Measurements from ENCODE around the gene HERC2. TPM values are rescaled to one million over a fixed set of nuclear protein-coding genes. Genes with fewer than 3 reads are reported as not detected.

The HERC2 gene
- total RNA-seq, 2 donors from 2014 or later: 105 to 112 TPM

- Histone ChIP-seq H3K9me3 (ENCODE audit: control insufficient read depth, low read length) (no peaks in the 10 kb centered on the region), H3K27me3 (ENCODE audit: control insufficient read depth, insufficient read depth, low read length, poor library complexity, severe bottlenecking) (no peaks in the 10 kb centered on the region), H3K27ac (ENCODE audit: low read depth, low read length) (no peak overlapping the region), H3K4me1 (ENCODE audit: control insufficient read depth, insufficient read depth, low read length) (no peaks in the 10 kb centered on the region), H3K9ac (ENCODE audit: extremely low read depth, low read length, poor library complexity, severe bottlenecking) (no peak overlapping the region), H3K36me3 (ENCODE audit: control insufficient read depth, insufficient read depth, low read length) (peaks cover 67% of the 10 kb centered on the region), H3K4me3 (ENCODE audit: low read length) (no peak overlapping the region)
- Mint-ChIP-seq H3K4me1 (peaks cover 2% of the 10 kb centered on the region), H3K27me3 (ENCODE audit: insufficient read depth) (no peaks in the 10 kb centered on the region), H3K36me3 (ENCODE audit: low read depth) (peaks cover 67% of the 10 kb centered on the region), H3K27ac (no peak overlapping the region), H3K4me3 (no peak overlapping the region), H3K9me3 (no peaks in the 10 kb centered on the region)
- no peak for TF ChIP-seq CTCF (conservative IDR thresholded peaks at IDR 0.05)
- WGBS, 2 experiments (ENCODE audit: insufficient coverage in 1 of 2, insufficient read length in 1 of 2): 95 to 100% methylated on average over 6 to 7 of the region's 7 CpGs
- DNase-seq: no peak
Measured at GRCh38 chr15:28190391-28191174, 131.4 kb downstream of the HERC2 start.

GRCh38 chr15:28185148-28185895 is 136.7 kb downstream of the HERC2 start:
- Histone ChIP-seq H3K9me3 (ENCODE audit: control insufficient read depth, low read length) (no peaks in the 10 kb centered on the region), H3K27me3 (ENCODE audit: control insufficient read depth, insufficient read depth, low read length, poor library complexity, severe bottlenecking) (no peaks in the 10 kb centered on the region), H3K9ac (ENCODE audit: extremely low read depth, low read length, poor library complexity, severe bottlenecking) (no peak overlapping the region), H3K36me3 (ENCODE audit: control insufficient read depth, insufficient read depth, low read length) (peaks cover 78% of the 10 kb centered on the region), H3K27ac (ENCODE audit: low read depth, low read length) (no peak overlapping the region), H3K4me3 (ENCODE audit: low read length) (no peak overlapping the region), H3K4me1 (ENCODE audit: control insufficient read depth, insufficient read depth, low read length) (no peaks in the 10 kb centered on the region)
- Mint-ChIP-seq H3K27me3 (ENCODE audit: insufficient read depth) (no peaks in the 10 kb centered on the region), H3K36me3 (ENCODE audit: low read depth) (peaks cover 61% of the 10 kb centered on the region), H3K9me3 (no peaks in the 10 kb centered on the region), H3K4me3 (no peak overlapping the region), H3K27ac (no peak overlapping the region), H3K4me1 (peaks cover 4% of the 10 kb centered on the region)
- 94 to 97% methylated on average over 9 of the region's 9 CpGs for WGBS, 2 experiments (ENCODE audit: insufficient coverage in 1 of 2, insufficient read length in 1 of 2)
- DNase-seq: no peak
- no peak for TF ChIP-seq CTCF (conservative IDR thresholded peaks at IDR 0.05)

- Histone ChIP-seq H3K4me3 (ENCODE audit: low read length) (no peak overlapping the region), H3K27ac (ENCODE audit: low read depth, low read length) (no peak overlapping the region), H3K9me3 (ENCODE audit: control insufficient read depth, low read length) (no peaks in the 10 kb centered on the region), H3K27me3 (ENCODE audit: control insufficient read depth, insufficient read depth, low read length, poor library complexity, severe bottlenecking) (no peaks in the 10 kb centered on the region), H3K4me1 (ENCODE audit: control insufficient read depth, insufficient read depth, low read length) (no peaks in the 10 kb centered on the region), H3K36me3 (ENCODE audit: control insufficient read depth, insufficient read depth, low read length) (peaks cover 82% of the 10 kb centered on the region), H3K9ac (ENCODE audit: extremely low read depth, low read length, poor library complexity, severe bottlenecking) (no peak overlapping the region)
- 97 to 100% methylated on average over 1 to 2 of the region's 2 CpGs for WGBS, 2 experiments (ENCODE audit: insufficient coverage in 1 of 2, insufficient read length in 1 of 2)
- Mint-ChIP-seq H3K27me3 (ENCODE audit: insufficient read depth) (no peaks in the 10 kb centered on the region), H3K27ac (no peak overlapping the region), H3K36me3 (ENCODE audit: low read depth) (peaks cover 66% of the 10 kb centered on the region), H3K4me1 (peaks cover 4% of the 10 kb centered on the region), H3K9me3 (no peaks in the 10 kb centered on the region), H3K4me3 (no peak overlapping the region)
- no peak for DNase-seq
- TF ChIP-seq CTCF (conservative IDR thresholded peaks at IDR 0.05): no peak
Measured at GRCh38 chr15:28184166-28184565, 137.8 kb downstream of the HERC2 start.
